ENCODE data around the gene TRIM52. TPM values are rescaled to one million over a fixed set of nuclear protein-coding genes. Genes with fewer than 3 reads are reported as not detected.

TRIM52 gene
- total and polyA plus RNA-seq, 9 of the 15 experiments (the other 6 are each of a cell fraction or from before 2014, with no cell fraction given): 3.3 to 21.9 (median 13.5) TPM

GRCh38 chr5:181245427-181246275 lies 15.3 kb downstream of the TRIM52 start (continued):
- no peak for TF ChIP-seq CTCF (IDR thresholded peaks at IDR 0.05 in 2 of 3, conservative IDR thresholded peaks at IDR 0.05 in 1 of 3; ENCODE audit: insufficient read depth in 2 of 3, low read depth in 1 of 3, low read length in 3 of 3)
- no peak for TF ChIP-seq GMEB1 (CRISPR knock-in tag; IDR thresholded peaks at IDR 0.05)
- no peak for TF ChIP-seq CHD7 (IDR thresholded peaks at IDR 0.05; ENCODE audit: low read depth, low read length)
- no peak for TF ChIP-seq WHSC1 (IDR thresholded peaks at IDR 0.05; ENCODE audit: low read length)
- no peak for TF ChIP-seq ZBTB34 (CRISPR knock-in tag; IDR thresholded peaks at IDR 0.05)
- TF ChIP-seq RBBP5 (IDR thresholded peaks at IDR 0.05; ENCODE audit: borderline replicate concordance, insufficient read depth, low read length, poor library complexity, severe bottlenecking): peak; percentile 49
- TF ChIP-seq FOXA1 (IDR thresholded peaks at IDR 0.05; ENCODE audit: borderline replicate concordance): no peak
- TF ChIP-seq PTTG1 (tag; IDR thresholded peaks at IDR 0.05; ENCODE audit: low read depth): no peak
